HG03575 (cell line): ENCODE results near the gene RAX2.

Experiments used
- ATAC-seq: cut with Tn5 transposase; IDR thresholded peaks from one replicate; pipeline ENCODE4 v1.9.1; 2021; ENCODE audit not compliant: unreplicated experiment, insufficient number of reproducible peaks, low FRiP score; ENCODE audit errors: extremely low read depth

The RAX2 gene

DNA sequence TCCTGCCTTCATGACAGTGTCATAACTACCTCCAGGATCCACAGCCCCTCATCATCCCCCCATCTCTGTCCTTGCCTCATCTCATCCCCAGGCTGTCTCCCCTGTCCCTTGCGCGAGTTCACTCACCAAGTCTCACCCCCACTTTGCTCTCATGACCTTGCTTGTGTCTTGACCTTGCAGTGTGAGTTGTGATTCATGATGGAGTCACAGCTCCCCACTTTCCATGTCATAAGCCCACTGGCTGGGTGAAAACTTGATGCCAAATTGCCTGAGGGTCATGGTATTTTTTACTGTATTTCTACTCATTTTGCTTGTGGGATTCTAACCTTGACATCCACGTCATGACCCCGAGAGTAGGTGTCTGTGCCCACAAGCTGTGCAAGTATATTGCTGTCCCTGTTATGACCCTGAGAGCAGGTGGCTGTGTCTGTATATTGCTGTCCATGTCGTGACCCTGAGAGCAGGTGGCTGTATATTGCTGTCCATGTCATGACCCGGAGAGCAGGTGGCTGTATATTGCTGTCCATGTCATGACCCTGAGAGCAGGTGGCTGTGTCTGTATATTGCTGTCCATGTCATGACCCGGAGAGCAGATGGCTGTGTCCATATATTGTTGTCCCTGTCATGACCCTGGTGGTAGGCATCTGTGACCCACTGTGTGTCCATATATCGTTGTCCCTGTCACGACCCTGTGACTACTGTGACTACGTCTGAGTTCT, 34.4 kb downstream of the RAX2 start:
- no peak for ATAC-seq

DNA sequence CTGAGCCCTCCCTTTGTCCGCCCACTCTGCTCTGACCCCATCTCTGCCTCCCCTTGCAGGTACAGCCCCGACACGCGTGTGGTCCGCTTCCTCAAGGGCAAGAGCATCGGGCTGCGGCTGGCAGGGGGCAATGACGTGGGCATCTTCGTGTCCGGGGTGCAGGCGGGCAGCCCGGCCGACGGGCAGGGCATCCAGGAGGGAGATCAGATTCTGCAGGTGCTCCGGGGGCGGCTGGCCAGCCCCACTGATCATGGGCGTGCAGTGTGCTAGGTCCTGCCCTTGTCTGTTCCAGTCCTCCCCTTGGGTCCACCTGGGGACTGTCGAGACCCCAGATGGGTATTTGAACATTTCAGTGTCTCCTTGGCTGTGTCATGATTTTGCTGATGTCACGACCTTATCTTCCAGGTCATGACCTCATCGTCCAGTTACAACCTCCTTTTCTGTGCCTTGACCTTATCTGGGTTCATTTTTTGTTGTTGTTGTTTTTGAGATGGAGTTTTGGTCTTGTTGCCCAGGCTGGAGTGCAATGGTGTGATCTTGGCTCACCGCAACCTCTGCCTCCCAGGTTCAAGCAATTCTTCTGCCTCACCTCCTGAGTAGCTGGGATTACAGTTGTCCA, 35.8 kb downstream of the RAX2 start:
- no peak for ATAC-seq

DNA sequence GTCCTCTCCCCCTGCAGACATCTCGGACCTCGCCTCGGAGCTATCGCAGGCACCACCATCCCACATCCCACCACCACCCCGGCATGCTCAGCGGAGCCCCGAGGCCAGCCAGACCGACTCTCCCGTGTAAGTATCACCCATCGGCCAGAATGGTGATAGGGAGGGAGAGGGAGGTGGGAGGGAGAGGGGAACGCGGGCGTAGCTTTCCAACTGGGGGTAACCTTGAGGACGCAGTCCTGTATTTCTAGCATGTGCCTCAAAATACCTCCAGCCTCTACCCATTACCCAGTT, 37.8 kb downstream of the RAX2 start:
- ATAC-seq = no peak

DNA sequence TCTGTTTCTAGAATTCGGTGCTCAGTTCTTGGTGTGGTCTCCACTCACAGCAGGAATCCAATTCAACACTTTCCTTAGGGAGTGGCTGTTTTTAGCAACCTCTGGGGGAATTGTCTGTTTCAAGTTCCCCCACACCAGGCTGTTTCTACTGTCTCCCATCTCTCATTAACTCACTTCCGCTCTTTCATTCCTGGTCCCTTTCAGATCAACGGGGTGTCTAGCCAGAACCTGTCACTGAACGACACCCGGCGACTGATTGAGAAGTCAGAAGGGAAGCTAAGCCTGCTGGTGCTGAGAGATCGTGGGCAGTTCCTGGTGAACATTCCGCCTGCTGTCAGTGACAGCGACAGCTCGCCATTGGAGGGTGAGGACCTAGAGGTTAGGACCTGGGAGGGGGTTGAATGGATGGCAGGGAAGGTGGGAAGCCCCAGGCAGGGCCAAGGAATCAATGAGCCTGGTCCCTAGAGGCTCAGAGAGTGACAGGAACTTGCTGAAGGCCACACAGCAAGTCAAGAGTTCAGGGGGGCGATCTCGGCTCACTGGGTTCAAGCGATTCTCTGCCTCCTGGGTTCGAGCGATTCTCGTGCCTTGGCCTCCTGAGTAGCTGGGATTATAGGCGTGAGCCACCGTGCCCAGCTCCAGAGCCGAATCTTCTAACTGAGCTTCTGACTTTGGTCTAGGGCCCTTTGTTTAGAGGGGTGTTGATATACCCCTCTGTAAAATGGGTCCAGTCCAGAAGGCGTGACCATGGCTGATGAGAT, 38.3 kb downstream of the RAX2 start:
- no peak for ATAC-seq

DNA sequence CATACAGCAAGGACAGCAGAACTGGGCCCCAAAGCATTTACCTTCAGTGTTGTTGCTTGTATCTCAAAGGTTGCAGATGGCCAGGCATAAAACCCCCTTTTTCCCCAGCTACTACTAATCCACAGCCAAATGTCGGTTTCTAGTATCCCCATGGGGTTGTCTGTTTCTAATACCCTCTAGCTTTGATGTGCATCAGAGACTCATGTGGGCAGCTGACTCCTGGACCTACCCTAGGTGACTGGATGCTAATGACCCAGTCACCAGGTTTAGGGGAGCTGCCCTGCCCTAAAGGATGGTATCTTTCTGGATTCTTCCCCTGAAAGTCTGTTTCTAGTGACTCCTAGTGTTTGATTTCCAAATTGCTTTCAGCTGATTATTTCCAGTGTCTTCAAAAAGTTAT, 39.9 kb downstream of the RAX2 start:
- ATAC-seq = no peak

DNA sequence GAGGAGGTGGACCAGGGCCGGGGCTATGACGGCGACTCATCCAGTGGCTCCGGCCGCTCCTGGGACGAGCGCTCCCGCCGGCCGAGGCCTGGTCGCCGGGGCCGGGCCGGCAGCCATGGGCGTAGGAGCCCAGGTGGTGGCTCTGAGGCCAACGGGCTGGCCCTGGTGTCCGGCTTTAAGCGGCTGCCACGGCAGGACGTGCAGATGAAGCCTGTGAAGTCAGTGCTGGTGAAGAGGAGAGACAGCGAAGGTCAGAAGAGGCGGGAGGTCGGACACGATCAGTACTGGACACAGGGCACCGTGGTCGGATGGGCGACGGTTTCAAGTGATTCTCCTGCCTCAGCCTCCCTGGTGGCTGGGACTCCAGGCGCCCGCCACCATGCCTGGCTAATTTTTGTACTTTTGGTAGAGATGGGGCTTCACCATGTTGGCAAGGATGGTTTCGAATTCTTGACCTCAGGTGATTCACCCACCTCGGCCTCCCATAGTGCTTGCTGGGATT, 41.5 kb downstream of the RAX2 start:
- no peak for ATAC-seq

DNA sequence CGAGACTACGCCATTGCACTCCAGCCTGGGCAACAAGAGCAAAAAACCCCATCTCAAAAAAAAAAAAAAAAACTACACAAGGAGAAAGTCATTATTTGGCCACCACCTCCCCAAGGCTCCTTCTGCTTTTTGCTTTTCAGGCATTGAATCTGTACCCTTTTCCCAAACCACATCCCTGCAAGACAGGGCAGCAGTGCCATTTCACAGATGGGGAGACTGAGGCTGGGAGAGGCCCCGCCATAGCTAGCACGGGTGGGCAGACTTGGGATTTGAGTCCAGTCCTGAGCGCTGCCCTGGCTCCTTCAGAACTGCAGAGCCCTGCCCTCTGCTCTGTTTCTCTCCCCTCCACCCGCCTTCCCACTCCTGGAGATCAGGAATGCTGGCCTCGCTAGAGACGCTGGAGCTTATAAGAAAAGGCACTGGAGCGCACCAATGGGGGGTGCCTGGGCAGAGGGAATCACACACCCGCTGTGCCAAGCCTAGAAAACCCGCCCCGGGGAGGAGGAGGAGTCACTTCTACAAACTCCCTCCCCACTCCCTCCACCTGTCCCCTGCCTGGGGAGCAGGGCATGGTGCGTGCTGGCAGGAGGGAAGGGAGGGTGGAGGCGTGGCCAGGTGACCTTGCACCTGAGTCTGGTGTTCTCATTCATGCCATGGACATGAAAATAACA, 46.3 kb downstream of the RAX2 start:
- ATAC-seq = no peak

DNA sequence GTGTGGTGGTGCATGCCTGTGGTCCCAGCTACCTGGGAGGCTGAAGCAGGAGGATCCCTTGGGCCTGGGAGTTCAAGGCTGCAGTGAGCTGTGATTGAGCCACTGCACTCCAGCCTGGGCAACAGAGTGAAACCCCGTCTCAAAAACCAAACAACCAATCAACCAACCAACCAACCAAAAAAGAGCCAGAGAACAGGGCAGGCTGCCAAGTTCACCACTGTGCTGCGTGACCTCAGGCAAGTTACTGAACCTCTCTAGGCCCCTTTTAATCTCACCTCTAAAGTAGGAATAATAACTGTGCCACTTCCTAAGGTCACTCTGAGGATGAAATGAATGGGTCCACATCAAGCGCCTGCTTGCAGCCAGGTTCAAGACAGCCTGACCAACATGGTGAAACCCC, 46.9 kb downstream of the RAX2 start:
- no peak for ATAC-seq

DNA sequence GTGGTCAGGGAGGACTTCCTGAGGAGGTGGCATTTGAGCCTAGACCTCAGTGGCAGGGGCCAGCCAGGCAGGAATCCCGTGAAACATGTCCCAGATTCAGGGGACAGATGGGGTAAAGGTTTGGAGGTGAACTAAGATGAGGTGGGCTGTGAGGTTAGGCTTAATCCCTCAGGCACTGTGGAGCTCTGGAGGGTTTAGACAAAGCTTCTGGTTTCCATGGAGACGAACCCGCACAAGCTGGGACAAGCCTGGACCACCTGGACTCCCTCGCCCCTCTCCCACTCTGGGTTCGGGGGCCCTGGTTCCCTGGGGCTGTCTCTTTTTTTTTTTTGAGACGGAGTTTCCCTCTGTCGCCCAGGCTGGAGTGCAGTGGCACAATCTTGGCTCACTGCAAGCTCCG, 48.1 kb downstream of the RAX2 start:
- ATAC-seq = no peak

DNA sequence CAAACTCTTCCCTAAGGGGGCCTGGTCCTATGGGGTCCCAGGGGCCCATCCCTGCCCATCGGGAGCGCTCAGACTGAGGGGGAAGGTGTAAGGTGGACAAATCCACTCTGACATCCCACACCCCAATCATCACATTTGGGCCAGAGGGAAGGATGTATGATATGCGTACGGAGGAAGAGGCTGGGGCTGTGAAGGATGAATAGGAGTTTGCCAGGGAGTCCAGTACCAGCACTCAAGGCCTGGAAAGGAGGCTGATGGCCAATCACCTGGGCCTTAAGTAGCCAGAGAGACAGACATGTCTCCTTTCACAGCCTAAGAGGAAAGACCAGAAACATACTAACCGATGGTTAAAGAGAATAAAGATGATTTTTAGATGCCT, 48.9 kb downstream of the RAX2 start:
- ATAC-seq = no peak

DNA sequence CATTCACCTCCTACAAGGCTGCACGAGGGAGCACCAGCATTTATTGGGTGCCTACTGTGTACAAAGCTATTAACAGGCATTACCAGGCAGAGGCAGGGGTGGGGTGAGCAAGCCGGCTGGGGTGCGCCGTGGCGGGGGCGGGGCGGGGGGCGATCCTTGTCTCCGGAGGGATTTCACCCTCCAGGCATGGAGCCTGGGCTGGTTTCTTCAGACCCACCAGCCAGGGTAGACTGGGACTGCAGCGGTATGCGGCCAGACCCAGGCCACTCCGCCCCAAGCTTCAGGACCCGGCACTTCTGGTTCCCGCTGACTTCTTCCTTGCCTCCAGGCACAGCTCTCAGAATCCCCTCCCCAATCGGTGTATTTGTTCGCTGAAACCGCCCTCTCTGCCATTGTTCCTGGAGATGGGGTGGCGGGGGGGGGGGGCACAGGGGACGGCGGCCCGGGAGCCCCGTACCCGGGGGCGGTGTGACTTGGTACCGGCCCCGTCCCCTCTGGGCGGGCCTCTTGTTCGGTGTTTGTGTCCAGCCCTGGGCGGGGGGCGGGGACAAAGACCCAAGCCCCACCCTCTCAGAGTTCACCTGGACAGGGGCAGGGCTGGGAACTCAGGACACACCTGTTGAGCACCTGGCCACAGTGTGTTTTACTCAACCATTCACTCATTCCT, 49.5 kb downstream of the RAX2 start:
- ATAC-seq = no peak

DNA sequence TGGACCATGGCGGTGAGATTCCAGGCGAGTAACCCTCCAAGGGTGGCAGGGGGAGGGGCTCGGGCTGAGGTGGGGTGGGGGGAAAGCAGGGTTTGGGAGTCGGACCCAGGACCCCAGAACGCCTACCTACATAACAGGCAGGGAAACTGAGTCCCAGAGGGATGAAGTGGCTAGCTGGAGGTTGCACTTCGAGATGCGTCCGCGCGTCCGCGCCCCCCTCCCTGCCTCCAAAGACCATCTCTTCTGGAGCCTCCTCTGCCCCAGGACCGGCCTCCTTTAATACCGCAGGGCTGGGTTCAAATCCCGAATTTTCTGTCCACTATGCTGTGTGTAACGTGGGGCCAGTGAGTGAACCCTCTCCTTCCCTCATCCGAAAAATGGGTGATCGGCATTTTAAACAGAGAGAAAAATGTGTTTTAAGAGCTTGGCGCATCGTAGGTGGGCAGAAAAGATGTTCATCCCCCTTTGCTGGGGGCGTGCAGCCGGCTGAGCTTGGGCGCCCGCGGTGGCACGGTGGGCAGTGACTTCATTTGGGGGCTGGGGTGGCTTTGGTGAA, 50.1 kb downstream of the RAX2 start:
- no peak for ATAC-seq

DNA sequence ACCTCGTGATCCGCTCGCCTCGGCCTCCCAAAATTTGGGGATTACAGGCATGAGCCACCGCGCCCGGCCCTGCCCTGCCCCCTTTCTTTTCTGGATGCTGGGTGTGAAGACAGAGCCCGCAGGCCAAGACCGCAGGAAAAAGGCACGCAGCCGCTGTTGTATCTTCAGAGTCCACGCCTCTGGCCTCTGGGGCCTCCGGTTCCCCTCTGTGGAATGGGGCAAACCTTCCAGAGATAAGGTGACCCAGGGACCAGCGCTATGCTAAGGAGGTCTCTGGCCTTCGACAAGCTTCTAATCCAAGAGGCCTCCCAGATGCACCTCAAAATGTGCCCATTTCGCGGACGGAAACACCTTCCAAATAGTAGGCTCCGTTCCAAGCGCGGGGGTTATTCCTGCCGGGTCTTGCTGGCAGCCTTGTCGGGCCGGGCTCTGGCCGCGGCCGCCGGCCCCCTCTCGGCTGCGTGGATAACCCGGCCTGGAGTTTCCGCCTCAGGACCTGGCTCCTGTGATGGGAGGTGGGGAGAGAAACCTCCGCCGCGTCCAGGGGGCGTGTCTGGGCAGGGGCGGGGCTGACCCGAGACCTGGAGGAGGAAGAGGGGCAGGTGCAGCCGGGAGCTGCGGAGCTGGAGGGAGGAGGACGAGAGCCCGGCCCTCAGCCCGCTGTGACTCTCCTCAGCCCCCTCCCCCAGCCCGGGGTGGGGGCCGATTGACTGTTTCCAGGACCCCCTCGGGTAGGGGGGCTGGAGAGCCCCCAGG, 50.7 kb downstream of the RAX2 start:
- no peak for ATAC-seq

DNA sequence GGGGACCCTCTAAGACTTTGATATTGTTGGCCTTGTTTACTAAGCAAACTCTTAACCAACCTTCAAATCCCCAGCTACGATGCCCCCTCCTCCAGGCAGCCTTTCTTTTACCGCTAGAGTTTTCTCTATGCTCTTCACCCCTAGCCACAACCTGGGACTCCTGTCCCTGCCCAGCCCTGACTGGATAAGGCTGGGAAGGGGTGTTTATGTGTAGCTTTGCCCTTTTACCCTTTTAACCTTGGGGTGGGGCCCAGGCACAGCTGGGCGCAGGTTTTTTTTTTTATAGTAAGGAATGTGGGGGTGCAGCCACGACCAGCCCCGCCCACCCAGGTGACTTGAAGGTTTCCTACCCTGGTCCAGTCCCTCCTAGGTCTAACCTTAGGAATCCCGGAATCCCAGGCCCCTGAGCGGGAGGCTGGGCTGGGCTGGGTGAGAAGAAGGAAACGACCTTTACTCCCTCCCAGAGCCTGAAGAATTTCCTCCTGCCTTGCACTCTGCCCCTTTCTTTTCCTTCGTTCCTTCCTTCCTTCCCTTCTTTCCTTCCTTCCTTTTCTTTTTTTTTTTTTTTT, 51.6 kb downstream of the RAX2 start:
- ATAC-seq = no peak

DNA sequence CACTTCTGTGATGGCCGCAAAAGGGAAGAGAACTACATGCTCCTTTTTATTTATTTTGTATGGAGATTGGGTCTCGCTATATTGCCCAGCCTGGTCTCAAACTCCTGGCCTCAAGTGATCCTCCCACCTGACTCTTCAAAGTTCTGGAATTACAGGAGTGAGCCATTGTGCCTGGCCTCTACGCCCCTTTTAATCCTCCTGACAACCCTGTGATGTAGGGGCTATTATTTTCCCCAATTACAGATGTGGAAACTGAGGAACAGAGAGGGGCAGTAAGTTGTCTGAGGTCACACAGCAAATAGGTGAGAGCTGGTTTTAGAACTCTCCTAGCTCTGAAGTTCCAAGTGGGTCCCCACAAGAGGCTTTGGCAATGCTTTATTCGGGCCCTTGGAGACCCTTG, 52.2 kb downstream of the RAX2 start:
- ATAC-seq = no peak
